Measurements from ENCODE around the gene CENPB.
A peak's percentile ranks its signal among the peaks of the same experiment; 100 is the strongest.

Gene CENPB

GRCh38 chr20:3757268-3757667, 29.3 kb downstream of the CENPB start:
- peak overlapping the region in 1 of 2 donors; percentile 13 for H3K27ac ChIP-seq

GRCh38 chr20:3755814-3756480, 30.6 kb downstream of the CENPB start:
- H3K4me3 ChIP-seq, result no peak overlapping the region
- H3K27ac ChIP-seq, result no peak overlapping the region
- no peak for DNase-seq (ENCODE audit: low spot score)
- no peak for TF ChIP-seq CTCF (IDR thresholded peaks at IDR 0.05)

More at GRCh38 chr20:3757268-3757667, 29.3 kb downstream of the CENPB start:
- no peak overlapping the region for H3K4me3 ChIP-seq
- no peak for DNase-seq (ENCODE audit: low spot score)
- TF ChIP-seq CTCF (IDR thresholded peaks at IDR 0.05), result no peak

GRCh38 chr20:3755269-3755668, 31.3 kb downstream of the CENPB start:
- Histone ChIP-seq H3K27ac (no peak overlapping the region), H3K4me3 (no peak overlapping the region)
- no peak for DNase-seq (ENCODE audit: low spot score)
- TF ChIP-seq CTCF (IDR thresholded peaks at IDR 0.05), result no peak

- Histone ChIP-seq H3K4me3 (no peak overlapping the region), H3K27ac (no peak overlapping the region)
- no peak for DNase-seq (ENCODE audit: low spot score)
- no peak for TF ChIP-seq CTCF (IDR thresholded peaks at IDR 0.05)
Observed at GRCh38 chr20:3754276-3754630, 32.3 kb downstream of the CENPB start.

- no peak for TF ChIP-seq CTCF (IDR thresholded peaks at IDR 0.05)
- Histone ChIP-seq H3K4me3 (no peak overlapping the region), H3K27ac (no peak overlapping the region)
- DNase-seq (ENCODE audit: low spot score), result no peak
Observed at GRCh38 chr20:3753501-3754275, 32.9 kb downstream of the CENPB start.

DNA sequence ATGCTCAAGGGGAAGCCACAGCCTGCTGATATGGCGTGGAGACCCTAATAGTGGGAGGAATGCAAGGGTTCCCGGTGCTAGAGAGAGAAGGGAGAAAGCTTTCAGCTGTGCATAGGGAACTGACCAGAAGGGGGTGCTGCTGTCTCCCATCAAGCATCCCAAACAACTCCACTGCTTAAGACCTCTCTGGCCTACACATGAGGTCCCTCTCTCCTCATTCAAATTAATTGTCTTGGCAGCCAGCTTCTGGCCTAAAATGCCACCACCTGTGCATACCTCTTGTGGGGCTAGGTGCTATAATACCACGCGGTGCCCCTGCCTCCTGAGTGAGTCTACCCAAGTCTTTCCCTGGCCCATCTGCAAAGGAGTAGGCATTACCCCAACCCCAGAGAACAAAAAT, 33.4 kb downstream of the CENPB start:
- no peak overlapping the region for H3K27ac ChIP-seq
- TF ChIP-seq CTCF (IDR thresholded peaks at IDR 0.05), result peak; percentile 51
- DNase-seq (ENCODE audit: low spot score), result no peak
- H3K4me3 ChIP-seq, result no peak overlapping the region

- Histone ChIP-seq H3K27ac (peak overlapping the region in 1 of 2 donors; percentile 40), H3K4me3 (peak overlapping the region; percentile 74)
- no peak for TF ChIP-seq CTCF (IDR thresholded peaks at IDR 0.05)
- DNase-seq (ENCODE audit: low spot score), result no peak
Observed at GRCh38 chr20:3752386-3752759, 34.2 kb downstream of the CENPB start.
